ENCODE data around the gene EGFLAM. TPM values are rescaled to one million over a fixed set of nuclear protein-coding genes. Genes with fewer than 3 reads are reported as not detected.

The EGFLAM gene
- 10 to 100 TPM in 2 of 4 donors, 1 to 10 TPM in 2; 6.6 to 13.6 (median 9.8) TPM for total RNA-seq

DNA sequence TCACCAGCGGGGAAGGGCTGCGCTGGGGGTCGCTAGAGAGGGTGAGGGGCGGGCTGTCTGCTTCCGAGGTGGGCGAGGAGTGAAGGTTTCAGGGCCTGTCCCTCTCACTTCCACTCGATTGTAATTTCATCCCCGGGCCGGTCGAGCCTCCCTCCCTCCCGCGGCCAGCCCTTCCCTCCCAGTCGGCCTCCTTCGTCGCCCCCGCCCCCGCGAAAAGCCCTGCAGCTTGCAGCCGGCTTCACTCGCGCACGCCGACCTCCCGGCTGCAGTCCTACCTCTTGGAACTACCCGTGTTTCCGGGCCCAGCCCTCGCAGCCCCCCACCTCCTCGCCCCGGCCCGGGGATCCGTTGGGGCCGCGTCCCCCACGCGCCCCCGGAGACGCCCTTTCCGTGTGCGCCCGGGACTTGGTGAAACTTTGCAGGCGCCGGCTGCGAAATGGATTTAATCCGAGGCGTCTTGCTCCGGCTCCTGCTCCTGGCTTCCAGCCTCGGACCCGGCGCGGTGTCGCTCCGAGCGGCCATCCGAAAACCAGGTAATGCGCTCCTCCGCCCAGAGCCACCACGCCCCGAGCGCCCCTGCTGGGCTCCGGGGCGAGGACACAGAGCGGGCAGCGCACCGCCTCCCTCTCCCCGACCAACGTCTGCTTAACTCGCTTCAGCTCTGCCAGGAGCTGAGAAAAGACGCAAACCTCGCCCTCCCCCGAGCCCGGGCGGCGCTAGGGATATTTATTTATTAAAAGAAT lies at the start of gene EGFLAM:
EGFLAM (plus strand) TSS at position 241 of the 743 bp plus-strand sequence; CDS start at position 437, 196 bp downstream.
- no peak for TF ChIP-seq EP300 (IDR thresholded peaks at IDR 0.05)
- no peak for TF ChIP-seq POLR2A (IDR thresholded peaks at IDR 0.05; ENCODE audit: low read depth)
- no peak for TF ChIP-seq POLR2AphosphoS5 (IDR thresholded peaks at IDR 0.05)
- TF ChIP-seq, protein P1, sequence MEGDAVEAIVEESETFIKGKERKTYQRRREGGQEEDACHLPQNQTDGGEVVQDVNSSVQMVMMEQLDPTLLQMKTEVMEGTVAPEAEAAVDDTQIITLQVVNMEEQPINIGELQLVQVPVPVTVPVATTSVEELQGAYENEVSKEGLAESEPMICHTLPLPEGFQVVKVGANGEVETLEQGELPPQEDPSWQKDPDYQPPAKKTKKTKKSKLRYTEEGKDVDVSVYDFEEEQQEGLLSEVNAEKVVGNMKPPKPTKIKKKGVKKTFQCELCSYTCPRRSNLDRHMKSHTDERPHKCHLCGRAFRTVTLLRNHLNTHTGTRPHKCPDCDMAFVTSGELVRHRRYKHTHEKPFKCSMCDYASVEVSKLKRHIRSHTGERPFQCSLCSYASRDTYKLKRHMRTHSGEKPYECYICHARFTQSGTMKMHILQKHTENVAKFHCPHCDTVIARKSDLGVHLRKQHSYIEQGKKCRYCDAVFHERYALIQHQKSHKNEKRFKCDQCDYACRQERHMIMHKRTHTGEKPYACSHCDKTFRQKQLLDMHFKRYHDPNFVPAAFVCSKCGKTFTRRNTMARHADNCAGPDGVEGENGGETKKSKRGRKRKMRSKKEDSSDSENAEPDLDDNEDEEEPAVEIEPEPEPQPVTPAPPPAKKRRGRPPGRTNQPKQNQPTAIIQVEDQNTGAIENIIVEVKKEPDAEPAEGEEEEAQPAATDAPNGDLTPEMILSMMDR (IDR thresholded peaks at IDR 0.05): peak in 1 of 3 experiments; percentile 41
- H3K9me3 ChIP-seq: no peaks in the 10 kb centered on the region
- peaks cover 20 to 24% (median 21%) of the 10 kb centered on the region in 4 donors for H3K4me1 ChIP-seq
- H3K27ac ChIP-seq (replicated peaks in 1 of 4): peak within 1 kb of the TSS in 3 of 4 donors; percentile 33 to 55 (median 48)
- WGBS: under 1% methylated on average over 28 of the region's 73 CpGs
- peak within 1 kb of the TSS; percentile 56 to 68 (median 60) for H3K4me3 ChIP-seq
- peaks cover 5 to 55% (median 28%) of the 10 kb centered on the region in 4 donors for H3K27me3 ChIP-seq
- no peak for DNase-seq (ENCODE audit: extremely low spot score)
- intact Hi-C loops (cut with DNase I): no loop called here
- no peaks in the 10 kb centered on the region for H3K36me3 ChIP-seq

DNA sequence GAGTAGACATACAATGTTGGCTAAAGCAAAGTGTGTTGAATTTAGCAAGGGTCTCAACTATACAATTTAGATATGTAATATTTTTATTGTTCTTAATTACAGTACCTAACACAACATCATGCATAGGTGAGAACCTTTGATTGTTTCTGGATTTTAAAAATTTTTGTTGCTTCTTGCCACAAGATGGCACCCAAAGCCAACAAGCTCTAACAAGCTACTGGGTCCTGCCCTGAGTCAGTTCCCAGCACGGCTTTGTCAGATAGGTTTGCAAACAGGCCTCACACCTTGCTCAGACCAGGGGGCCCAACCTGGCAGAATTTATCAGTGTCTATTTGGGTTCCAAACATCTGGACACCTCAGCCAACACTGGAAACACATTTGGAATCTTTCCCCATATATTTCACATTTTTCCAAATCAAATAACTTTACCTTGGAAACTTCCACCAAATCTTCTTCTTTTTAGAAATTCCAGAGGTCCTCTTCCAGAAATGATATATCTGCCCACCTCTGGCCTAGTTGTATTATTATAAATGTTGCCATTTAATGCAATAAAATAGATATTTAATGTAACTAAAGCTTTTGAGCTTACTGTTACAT lies 49.5 kb upstream of the EGFLAM start:
- TF ChIP-seq POLR2A (IDR thresholded peaks at IDR 0.05; ENCODE audit: low read depth) (no peak), POLR2AphosphoS5 (IDR thresholded peaks at IDR 0.05) (no peak)
- TF ChIP-seq, protein P1 (IDR thresholded peaks at IDR 0.05): peak in 1 of 3 experiments; percentile 32
- intact Hi-C loops (cut with DNase I): no loop called here
- 23% methylated on average over 1 of the region's 1 CpG for WGBS
- Histone ChIP-seq H3K4me3 (no peak overlapping the region), H3K36me3 (no peaks in the 10 kb centered on the region), H3K27me3 (no peaks in the 10 kb centered on the region), H3K9me3 (peaks cover 0 to 4% (median 0%) of the 10 kb centered on the region in 4 donors), H3K27ac (replicated peaks in 1 of 4) (no peak overlapping the region), H3K4me1 (no peaks in the 10 kb centered on the region)
- peak; percentile 60 for DNase-seq (ENCODE audit: extremely low spot score)

DNA sequence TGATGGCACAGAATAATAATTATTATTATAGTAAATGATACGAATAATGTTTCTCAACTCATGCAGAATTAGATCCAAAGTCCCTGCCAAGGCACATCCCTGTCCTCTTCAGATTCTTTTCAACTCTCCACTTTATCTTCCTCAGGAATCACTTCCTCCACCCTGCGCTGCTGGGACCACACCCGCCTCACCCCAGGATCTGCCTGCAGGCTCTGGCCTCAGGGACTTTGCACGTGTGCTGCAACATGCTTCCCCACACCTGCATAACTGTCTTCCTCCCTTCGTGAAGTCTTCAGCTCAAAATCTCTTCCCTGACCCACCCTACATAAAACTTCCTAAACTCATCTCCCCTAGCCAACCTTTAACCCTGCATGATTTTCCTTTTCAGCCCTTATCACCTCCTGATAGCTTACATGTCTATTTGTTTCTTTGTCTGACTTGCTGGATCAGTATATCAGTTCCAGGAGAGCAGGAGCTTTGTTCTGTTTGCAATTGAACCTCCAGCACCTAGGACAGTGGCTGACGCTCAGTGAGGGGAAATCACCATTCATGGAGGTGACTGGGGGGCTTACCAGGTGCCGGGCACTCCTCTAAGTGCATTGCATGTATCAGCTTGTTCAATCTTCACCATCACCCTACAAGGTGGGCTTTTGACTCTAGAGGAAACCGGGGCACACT lies 47.5 kb upstream of the EGFLAM start:
- Histone ChIP-seq H3K36me3 (no peaks in the 10 kb centered on the region), H3K4me3 (no peak overlapping the region), H3K4me1 (no peaks in the 10 kb centered on the region), H3K27ac (replicated peaks in 1 of 4) (no peak overlapping the region), H3K9me3 (peaks cover 0 to 4% (median 0%) of the 10 kb centered on the region in 4 donors), H3K27me3 (no peaks in the 10 kb centered on the region)
- intact Hi-C loops (cut with DNase I): no loop called here
- TF ChIP-seq POLR2AphosphoS5 (IDR thresholded peaks at IDR 0.05) (no peak), EP300 (IDR thresholded peaks at IDR 0.05) (no peak), POLR2A (IDR thresholded peaks at IDR 0.05; ENCODE audit: low read depth) (no peak)
- TF ChIP-seq, protein P1 (IDR thresholded peaks at IDR 0.05): no peak
- DNase-seq (ENCODE audit: extremely low spot score): peak; percentile 74
- WGBS: 76% methylated on average over 8 of the region's 8 CpGs

DNA sequence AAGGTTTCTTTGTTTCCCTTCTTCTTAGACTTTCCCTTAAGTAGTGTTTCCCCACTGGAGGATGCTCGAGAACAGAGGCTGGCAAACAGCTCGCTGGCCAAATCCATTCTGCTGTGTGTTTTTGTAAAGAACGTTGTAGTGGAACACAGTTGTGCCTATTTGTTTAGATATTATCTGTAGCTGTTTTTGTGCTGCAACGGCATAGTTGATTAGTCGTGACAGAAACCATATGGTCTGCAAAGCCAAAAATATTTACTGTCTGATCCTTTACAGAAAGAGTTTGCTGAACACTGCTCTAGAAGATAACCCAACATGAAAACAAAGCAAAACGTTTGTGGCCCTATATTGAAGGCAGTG lies 47.0 kb upstream of the EGFLAM start:
- no peaks in the 10 kb centered on the region for H3K27me3 ChIP-seq
- H3K9me3 ChIP-seq: peaks cover 0 to 4% (median 0%) of the 10 kb centered on the region in 4 donors
- no peaks in the 10 kb centered on the region for H3K4me1 ChIP-seq
- intact Hi-C loops (cut with DNase I): no loop called here
- no peak for DNase-seq (ENCODE audit: extremely low spot score)
- H3K27ac ChIP-seq (replicated peaks in 1 of 4): no peak overlapping the region
- no peak overlapping the region for H3K4me3 ChIP-seq
- TF ChIP-seq POLR2AphosphoS5 (IDR thresholded peaks at IDR 0.05): no peak
- TF ChIP-seq POLR2A (IDR thresholded peaks at IDR 0.05; ENCODE audit: low read depth): no peak
- TF ChIP-seq, protein P1 (IDR thresholded peaks at IDR 0.05): no peak
- TF ChIP-seq EP300 (IDR thresholded peaks at IDR 0.05): no peak
- H3K36me3 ChIP-seq: no peaks in the 10 kb centered on the region
- 59% methylated on average over 6 of the region's 6 CpGs for WGBS

Data from esophagus muscularis mucosa (tissue), 4 donors.